NB4 (cell line): ENCODE measurements around the gene GGCX.

Source experiments
- CTCF ChIP-seq: IDR thresholded peaks from one replicate; pipeline ENCODE4 v1.5.1; 2012; ENCODE audit warnings: low read depth, low read length
- MAX ChIP-seq: IDR thresholded peaks from 2 replicates; pipeline ENCODE4 v1.6.1; 2011; ENCODE audit warnings: low read depth, low read length
- MYC ChIP-seq: IDR thresholded peaks from 2 replicates; pipeline ENCODE4 v1.6.1; 2011; ENCODE audit warnings: low read depth, low read length
- POLR2A ChIP-seq: IDR thresholded peaks from 2 replicates; pipeline ENCODE4 v1.6.1; 2011; ENCODE audit warnings: mild to moderate bottlenecking; ENCODE audit not compliant: insufficient read length; ENCODE audit errors: extremely low read depth

- TF ChIP-seq CTCF: no peak
- TF ChIP-seq POLR2A: no peak
- peak; percentile 70 for TF ChIP-seq MAX
- TF ChIP-seq MYC: peak; percentile 34; the same call in 1 of the 2 replicates
Measured at GRCh38 chr2:85502720-85503119, 58.6 kb downstream of the GGCX start.
